H1 (cell line): Measurements from ENCODE around the gene PLEKHA4. TPM values are rescaled to one million over a fixed set of nuclear protein-coding genes. Genes with fewer than 3 reads are reported as not detected.

Source experiments
- CTCF ChIA-PET: fragments of 300-600 bp; sonication (Branson Sonifier 250); formaldehyde crosslinking; loops from one replicate; lab custom pipeline; 2021; ENCODE audit not compliant: partially characterized antibody; lab: Charles Lee
- POLR2A ChIA-PET: fragments of 300-600 bp; sonication (Branson Sonifier 250); formaldehyde crosslinking; loops from one replicate; lab custom pipeline; 2021; ENCODE audit warnings: inconsistent platforms; ENCODE audit not compliant: partially characterized antibody; lab: Charles Lee
- DNase-seq, 2 experiments: peaks; one replicate each; pipeline versions ENCODE4 v3.0.0 to v3.0.0-alpha.2; 2010 to 2022; ENCODE audit warnings: low spot score in 2 of 2, low read depth in 1 of 2, mixed read lengths in 1 of 2
- FAIRE-seq: peaks from 2 replicates; lab custom pipeline; 2011; peaks lifted over from hg19 to GRCh38; lab: Jason Lieb, UNC
- H2AFZ ChIP-seq: 2 replicates; pipeline ENCODE4 v1.8.1; 2012; ENCODE audit warnings: low read length, inconsistent platforms
- H2AK5ac ChIP-seq: 2 replicates; pipeline ENCODE4 v1.6.1; 2013; ENCODE audit warnings: low read depth, low read length
- H2BK120ac ChIP-seq: replicated peaks from 2 replicates; pipeline ENCODE3; 2013; ENCODE audit warnings: low read depth, low read length, inconsistent platforms
- H2BK12ac ChIP-seq: 2 replicates; pipeline ENCODE4 v1.6.1; 2013; ENCODE audit warnings: low read depth, low read length
- H2BK15ac ChIP-seq: 2 replicates; pipeline ENCODE4 v1.6.1; 2013; ENCODE audit warnings: low read length
- H2BK20ac ChIP-seq: 2 replicates; pipeline ENCODE4 v1.6.1; 2013; ENCODE audit warnings: low read length
- H2BK5ac ChIP-seq: 2 replicates; pipeline ENCODE4 v1.6.1; 2013; ENCODE audit warnings: low read depth, low read length
- H3K14ac ChIP-seq: 2 replicates; pipeline ENCODE4 v1.6.1; 2013; ENCODE audit warnings: inconsistent platforms; ENCODE audit not compliant: insufficient read length
- H3K18ac ChIP-seq: 2 replicates; pipeline ENCODE4 v1.6.1; 2013; ENCODE audit warnings: low read length; ENCODE audit errors: extremely low read depth
- H3K23ac ChIP-seq: 2 replicates; pipeline ENCODE4 v1.6.1; 2013; ENCODE audit warnings: inconsistent platforms; ENCODE audit not compliant: insufficient read length
- H3K23me2 ChIP-seq: 2 replicates; pipeline ENCODE4 v1.6.1; 2013; ENCODE audit warnings: low read depth, low read length
- H3K27ac ChIP-seq: 2 replicates; pipeline ENCODE4 v1.6.1; 2011; ENCODE audit warnings: low read depth, low read length, inconsistent platforms
- H3K27me3 ChIP-seq, 4 experiments: replicated peaks in 1 of 4; 1 replicate in 1 of 4; 2 replicates in 3 of 4; pipeline versions ENCODE4 v1.6.1 to v1.8.1; 2011 to 2013; ENCODE audit warnings: low read length in 3 of 4, mild to moderate bottlenecking in 3 of 4, inconsistent platforms in 2 of 4, mixed read lengths in 2 of 4, moderate library complexity in 1 of 4; ENCODE audit not compliant: control insufficient read depth in 3 of 4, insufficient read depth in 3 of 4; ENCODE audit errors: extremely low read depth in 1 of 4
- H3K36me3 ChIP-seq, 4 experiments: 2 replicates each; pipeline versions ENCODE4 v1.6.1 to v1.8.1; 2011 to 2013; ENCODE audit warnings: mild to moderate bottlenecking in 4 of 4, low read length in 3 of 4, moderate library complexity in 2 of 4, control low read depth in 1 of 4, inconsistent platforms in 1 of 4; ENCODE audit not compliant: insufficient read depth in 4 of 4, control insufficient read depth in 2 of 4
- H3K4ac ChIP-seq: replicated peaks from 2 replicates; pipeline ENCODE3; 2013; ENCODE audit warnings: low read length, low read depth, mixed read lengths, inconsistent platforms; ENCODE audit not compliant: insufficient read length
- H3K4me1 ChIP-seq, 4 experiments: replicated peaks in 1 of 4; 1 replicate in 1 of 4; 2 replicates in 3 of 4; pipeline versions ENCODE4 v1.6.1 to v1.8.1; 2011 to 2013; ENCODE audit warnings: low read length in 3 of 4, inconsistent platforms in 2 of 4, mixed read lengths in 1 of 4; ENCODE audit not compliant: insufficient read depth in 4 of 4, control insufficient read depth in 3 of 4
- H3K4me2 ChIP-seq, 2 experiments: 2 replicates each; pipeline versions ENCODE4 v1.6.1 to v1.8.1; 2011 to 2013; ENCODE audit warnings: low read depth in 2 of 2, low read length in 2 of 2, control low read depth in 1 of 2, inconsistent platforms in 1 of 2, mild to moderate bottlenecking in 1 of 2; ENCODE audit not compliant: insufficient read depth in 1 of 2
- H3K4me3 ChIP-seq, 4 experiments: fragments of 200-600, 300-600 bp in 1 of 4; sonication (generic), shearing (Covaris generic), sonication (Bioruptor Twin) in 1 of 4; 2 replicates each; pipeline versions ENCODE4 v1.5.1 to v1.8.1; 2011 to 2016; ENCODE audit warnings: low read length in 4 of 4, low read depth in 3 of 4, control low read depth in 2 of 4, inconsistent platforms in 2 of 4, mild to moderate bottlenecking in 2 of 4, mixed read lengths in 1 of 4, moderate library complexity in 1 of 4; ENCODE audit not compliant: insufficient read depth in 2 of 4; ENCODE audit errors: extremely low read depth in 1 of 4
- H3K56ac ChIP-seq: replicated peaks from 2 replicates; pipeline ENCODE3; 2013; ENCODE audit warnings: low read depth, mild to moderate bottlenecking, mixed read lengths, low read length, inconsistent platforms; ENCODE audit not compliant: insufficient read length
- H3K79me1 ChIP-seq: 2 replicates; pipeline ENCODE4 v1.6.1; 2013; ENCODE audit warnings: low read depth, low read length, control low read depth
- H3K79me2 ChIP-seq, 2 experiments: 2 replicates each; pipeline versions ENCODE4 v1.6.1 to v1.8.1; 2012 to 2013; ENCODE audit warnings: low read length in 2 of 2, mild to moderate bottlenecking in 2 of 2, inconsistent platforms in 1 of 2; ENCODE audit not compliant: insufficient read depth in 2 of 2, control insufficient read depth in 1 of 2
- H3K9ac ChIP-seq, 4 experiments: replicated peaks in 1 of 4; 1 replicate in 1 of 4; 2 replicates in 3 of 4; pipeline versions ENCODE4 v1.6.1 to v1.8.1; 2011 to 2013; ENCODE audit warnings: low read depth in 3 of 4, low read length in 3 of 4, control low read depth in 2 of 4, mild to moderate bottlenecking in 2 of 4, moderate library complexity in 2 of 4, inconsistent platforms in 1 of 4; ENCODE audit errors: extremely low read depth in 1 of 4
- H3K9me3 ChIP-seq, 2 experiments: 2 replicates each; pipeline versions ENCODE4 v1.6.1 to v1.8.1; 2012 to 2013; ENCODE audit warnings: mild to moderate bottlenecking in 2 of 2, moderate library complexity in 2 of 2, control low read depth in 1 of 2, inconsistent platforms in 1 of 2, low read depth in 1 of 2, low read length in 1 of 2, mixed read lengths in 1 of 2; ENCODE audit not compliant: insufficient read depth in 2 of 2
- H4K20me1 ChIP-seq, 2 experiments: replicated peaks in 1 of 2; 2 replicates each; pipeline versions ENCODE3 to v1.8.1; 2011 to 2013; ENCODE audit warnings: inconsistent platforms in 2 of 2, low read length in 2 of 2, mild to moderate bottlenecking in 1 of 2; ENCODE audit not compliant: insufficient read depth in 2 of 2, control insufficient read depth in 1 of 2
- H4K5ac ChIP-seq: 2 replicates; pipeline ENCODE4 v1.6.1; 2013; ENCODE audit warnings: low read length, low read depth, mixed read lengths, inconsistent platforms; ENCODE audit not compliant: insufficient read length
- H4K8ac ChIP-seq: 2 replicates; pipeline ENCODE4 v1.8.0; 2013; ENCODE audit warnings: mild to moderate bottlenecking, moderate library complexity, low read length, inconsistent platforms; ENCODE audit not compliant: insufficient read depth; ENCODE audit errors: extremely low read depth
- H4K91ac ChIP-seq: replicated peaks from 2 replicates; pipeline ENCODE3; 2013; ENCODE audit warnings: low read length, mixed read lengths, inconsistent platforms; ENCODE audit not compliant: insufficient read length
- ASH2L ChIP-seq: fragments of 200-600, 300-600 bp; sonication (generic); IDR thresholded peaks from one replicate; pipeline ENCODE4 v1.7.1; 2017; ENCODE audit warnings: low read length
- ATF2 ChIP-seq: IDR thresholded peaks from 2 replicates; pipeline ENCODE4 v1.6.1; 2012; ENCODE audit warnings: low read length, inconsistent platforms
- ATF3 ChIP-seq: IDR thresholded peaks from 2 replicates; pipeline ENCODE4 v1.6.1; 2011; ENCODE audit warnings: low read depth, mild to moderate bottlenecking, low read length; ENCODE audit not compliant: insufficient read depth
- JUN ChIP-seq: IDR thresholded peaks from 2 replicates; pipeline ENCODE4 v1.6.1; 2011; ENCODE audit warnings: low read depth, mild to moderate bottlenecking, improper control_type of control experiment, low read length
- SP1 ChIP-seq: IDR thresholded peaks from 2 replicates; pipeline ENCODE4 v1.6.1; 2011; ENCODE audit warnings: low read depth, low read length
- SP4 ChIP-seq: IDR thresholded peaks from 2 replicates; pipeline ENCODE4 v1.6.1; 2012; ENCODE audit warnings: low read length, inconsistent platforms
- SUZ12 ChIP-seq: fragments of 200-600 bp; sonication (generic); IDR thresholded peaks from 2 replicates; pipeline ENCODE4 v1.6.1; 2012; ENCODE audit warnings: mild to moderate bottlenecking, inconsistent platforms, low read length, moderate library complexity, mixed read lengths
- TAF7 ChIP-seq: optimal IDR thresholded peaks from 2 replicates; pipeline ENCODE3; 2011; ENCODE audit warnings: low read depth, mild to moderate bottlenecking, inconsistent platforms, low read length, moderate library complexity, borderline replicate concordance
- WGBS, 2 experiments: shearing (Covaris generic) in 1 of 2; methylation state at CpG; one replicate each; pipeline versions ENCODE4 v1.1.6 to v1.1.7; 2013 to 2015; ENCODE audit warnings: low lambda C conversion rate in 2 of 2, mixed read lengths in 2 of 2, inconsistent platforms in 1 of 2, low coverage in 1 of 2, missing lambda C conversion rate in 1 of 2; ENCODE audit not compliant: insufficient replicate concordance in 2 of 2, insufficient coverage in 1 of 2, insufficient read length in 1 of 2; ENCODE audit errors: extremely low coverage in 1 of 2, missing lambda C conversion rate in 1 of 2; 5-methylcytosine and 5-hydroxymethylcytosine counted together
- polyA plus RNA-seq, 7 experiments: library from polyadenylated mRNA; depleted of rRNA in 3 of 7; stranded (reverse) in 5 of 7; unstranded in 2 of 7; fragments of >200 nt in 5 of 7; fragments of 200-250 nt in 2 of 7; gene quantifications; 1 replicate in 5 of 7; 2 replicates in 1 of 7; 4 replicates in 1 of 7; pipeline versions ENCODE4 v1.2.1 to v1.2.3, GENCODE V29; 2011 to 2013; ENCODE audit warnings: missing spikeins in 2 of 7, mixed read lengths in 2 of 7
- total RNA-seq: library from RNA; stranded (reverse); fragmentation: NEBNext Ultra II Directional; extraction: Animal tissue kit (Norgen Biotek cat#: 25700); gene quantifications from 2 replicates; pipeline ENCODE4 v1.2.1, GENCODE V29; 2021

Gene PLEKHA4
- total and polyA plus RNA-seq, 2 of the 8 experiments (the other 6 are each of a cell fraction or from before 2014, with no cell fraction given), result 8.2 to 18.0 TPM

- no peaks in the 10 kb centered on the region for H3K27me3 ChIP-seq
- H2BK12ac ChIP-seq, result no peak overlapping the region
- H2BK20ac ChIP-seq, result no peak overlapping the region
- H3K79me1 ChIP-seq, result no peaks in the 10 kb centered on the region
- no peak overlapping the region for H3K9ac ChIP-seq
- 96% methylated on average over 8 of the region's 8 CpGs; no CpG with 5 or more reads in 1 of the 2 experiments for WGBS, 2 experiments
- no peak overlapping the region for H3K14ac ChIP-seq
- H2AFZ ChIP-seq, result no peak overlapping the region
- POLR2A ChIA-PET, result interaction anchor here (0.9 to 3.4 kb wide), 3 partner anchors 11 to 241 kb away, joined by 3 to 13 read pairs (median 3); partner anchors contain the start of gene NTN5
- H3K27ac ChIP-seq, result no peak overlapping the region
- no peak overlapping the region for H4K5ac ChIP-seq
- no peak overlapping the region for H3K23ac ChIP-seq
- CTCF ChIA-PET, result interaction anchor here (2.1 kb wide), 1 partner anchor 16 kb away, joined by 4 read pairs; no protein-coding TSS in a partner anchor
- H3K18ac ChIP-seq, result no peak overlapping the region
- no peak overlapping the region for H4K91ac ChIP-seq
- H3K56ac ChIP-seq, result no peak overlapping the region
- no peak overlapping the region for H3K4me2 ChIP-seq
- no peaks in the 10 kb centered on the region for H3K9me3 ChIP-seq
- H4K8ac ChIP-seq, result no peak overlapping the region; the same call in 1 of the 2 replicates
- peaks cover 0 to 7% of the 10 kb centered on the region in 2 experiments for H4K20me1 ChIP-seq
- no peaks in the 10 kb centered on the region; the same call in 1 of the 2 replicates for H3K23me2 ChIP-seq
- no peak overlapping the region for H3K4me3 ChIP-seq
- no peak for TF ChIP-seq SUZ12
- TF ChIP-seq SP4, result no peak
- no peak for TF ChIP-seq JUN
- TF ChIP-seq ASH2L, result no peak
- no peak for TF ChIP-seq ATF2
- TF ChIP-seq ATF3, result no peak
- no peak for TF ChIP-seq SP1
- no peak for TF ChIP-seq TAF7
- H3K79me2 ChIP-seq, result no peaks in the 10 kb centered on the region
- H2AK5ac ChIP-seq, result no peak overlapping the region
- no peaks in the 10 kb centered on the region for H3K4me1 ChIP-seq
- no peak overlapping the region for H2BK15ac ChIP-seq
- no peak overlapping the region for H2BK5ac ChIP-seq
- no peak overlapping the region for H3K4ac ChIP-seq
- H3K36me3 ChIP-seq, result peaks cover 16 to 60% (median 34%) of the 10 kb centered on the region in 4 experiments
- no peak overlapping the region for H2BK120ac ChIP-seq
- DNase-seq (no peak), FAIRE-seq (no peak)
Observed at GRCh38 chr19:48914181-48914580, 45.8 kb upstream of the PLEKHA4 start.
